Neuronal stem cell (in vitro differentiated cells): Measurements from ENCODE around the gene CHIC1.
A peak's percentile ranks its signal among the peaks of the same experiment; 100 is the strongest.
"Not testable (repeated sequence)": the region's sequence is repeated elsewhere in the genome, so short reads cannot be mapped to it uniquely, and the experiment has no call there.

Experiments used
- DNase-seq: peaks from one replicate; pipeline ENCODE4 v3.0.0-alpha.2; 2013; ENCODE audit warnings: low spot score
- H2AFZ ChIP-seq: one replicate; pipeline ENCODE4 v1.6.1; 2013; ENCODE audit warnings: mild to moderate bottlenecking, low read length, inconsistent platforms
- H2AK5ac ChIP-seq: 2 replicates; pipeline ENCODE4 v1.6.1; 2013; ENCODE audit warnings: low read depth, mild to moderate bottlenecking, inconsistent platforms, low read length, moderate library complexity, mixed read lengths
- H2BK120ac ChIP-seq: 2 replicates; pipeline ENCODE4 v1.6.1; 2013; ENCODE audit warnings: low read depth, mild to moderate bottlenecking, inconsistent platforms, low read length, moderate library complexity, mixed read lengths
- H2BK12ac ChIP-seq: one replicate; pipeline ENCODE4 v1.6.1; 2013; ENCODE audit warnings: low read length, inconsistent platforms
- H2BK15ac ChIP-seq: 2 replicates; pipeline ENCODE4 v1.6.1; 2013; ENCODE audit warnings: mild to moderate bottlenecking, low read length, inconsistent platforms, mixed read lengths
- H2BK5ac ChIP-seq: one replicate; pipeline ENCODE4 v1.6.1; 2013; ENCODE audit warnings: inconsistent platforms, mild to moderate bottlenecking, low read length, moderate library complexity
- H3K14ac ChIP-seq: one replicate; pipeline ENCODE4 v1.6.1; 2013; ENCODE audit warnings: low read length, inconsistent platforms
- H3K18ac ChIP-seq: 2 replicates; pipeline ENCODE4 v1.6.1; 2013; ENCODE audit warnings: low read length, inconsistent platforms
- H3K23ac ChIP-seq: 2 replicates; pipeline ENCODE4 v1.6.1; 2013; ENCODE audit warnings: low read depth, mild to moderate bottlenecking, mixed read lengths, low read length, inconsistent platforms; ENCODE audit not compliant: poor library complexity
- H3K27ac ChIP-seq: replicated peaks from 3 replicates; pipeline ENCODE4 v1.5.1; 2013; ENCODE audit warnings: low read length, inconsistent platforms
- H3K27me3 ChIP-seq, 3 experiments: 2 replicates each; pipeline ENCODE4 v1.6.1; 2013; ENCODE audit warnings: low read length in 3 of 3, mild to moderate bottlenecking in 2 of 3, inconsistent platforms in 1 of 3, low read depth in 1 of 3, mixed read lengths in 1 of 3, moderate library complexity in 1 of 3; ENCODE audit not compliant: control insufficient read depth in 3 of 3, insufficient read depth in 3 of 3
- H3K36me3 ChIP-seq, 2 donors: replicated peaks in 1 of 2; 2 replicates each; pipeline ENCODE4 v1.6.1; 2013; ENCODE audit warnings: low read length in 2 of 2; ENCODE audit not compliant: control insufficient read depth in 2 of 2, insufficient read depth in 2 of 2
- H3K4ac ChIP-seq: 2 replicates; pipeline ENCODE4 v1.6.1; 2013; ENCODE audit warnings: inconsistent platforms, mild to moderate bottlenecking, low read length, moderate library complexity
- H3K4me1 ChIP-seq, 2 donors: 1 replicate in 1 of 2; 2 replicates in 1 of 2; pipeline ENCODE4 v1.6.1; 2013; ENCODE audit warnings: low read length in 2 of 2, low read depth in 1 of 2; ENCODE audit not compliant: control insufficient read depth in 2 of 2, insufficient read depth in 1 of 2
- H3K4me2 ChIP-seq: one replicate; pipeline ENCODE4 v1.6.1; 2013; ENCODE audit warnings: mild to moderate bottlenecking, low read length, inconsistent platforms; ENCODE audit not compliant: insufficient read depth, poor library complexity, severe bottlenecking
- H3K4me3 ChIP-seq, 2 donors: 2 replicates each; pipeline ENCODE4 v1.5.1; 2013; ENCODE audit warnings: low read length in 2 of 2, mild to moderate bottlenecking in 2 of 2, inconsistent platforms in 1 of 2, moderate library complexity in 1 of 2
- H3K79me1 ChIP-seq: one replicate; pipeline ENCODE4 v1.6.1; 2013; ENCODE audit warnings: low read depth, mild to moderate bottlenecking, inconsistent platforms, low read length, moderate library complexity
- H3K9ac ChIP-seq: one replicate; pipeline ENCODE4 v1.6.1; 2013; ENCODE audit warnings: mild to moderate bottlenecking, low read depth, low read length, inconsistent platforms; ENCODE audit not compliant: poor library complexity
- H3K9me3 ChIP-seq, 2 donors: replicated peaks in 1 of 2; 2 replicates each; pipeline versions ENCODE3 to v1.6.1; 2013; ENCODE audit warnings: low read length in 2 of 2, mild to moderate bottlenecking in 2 of 2, inconsistent platforms in 1 of 2, low read depth in 1 of 2, mixed read lengths in 1 of 2, moderate library complexity in 1 of 2; ENCODE audit not compliant: control insufficient read depth in 2 of 2, insufficient read depth in 1 of 2
- H4K8ac ChIP-seq: one replicate; pipeline ENCODE4 v1.6.1; 2013; ENCODE audit warnings: low read depth, mild to moderate bottlenecking, inconsistent platforms, low read length, moderate library complexity
- H4K91ac ChIP-seq: one replicate; pipeline ENCODE4 v1.6.1; 2013; ENCODE audit warnings: low read length, low read depth, mild to moderate bottlenecking, inconsistent platforms; ENCODE audit not compliant: poor library complexity
- WGBS, 2 donors: extraction: QIAGEN DNeasy Blood & Tissue Kit; methylation state at CpG; one replicate each; pipeline ENCODE4 v1.1.7; 2013; ENCODE audit warnings: missing lambda C conversion rate in 2 of 2, mixed read lengths in 1 of 2; ENCODE audit not compliant: insufficient read length in 2 of 2, insufficient replicate concordance in 1 of 2; ENCODE audit errors: extremely low coverage in 2 of 2; 5-methylcytosine and 5-hydroxymethylcytosine counted together

CHIC1 gene

DNA sequence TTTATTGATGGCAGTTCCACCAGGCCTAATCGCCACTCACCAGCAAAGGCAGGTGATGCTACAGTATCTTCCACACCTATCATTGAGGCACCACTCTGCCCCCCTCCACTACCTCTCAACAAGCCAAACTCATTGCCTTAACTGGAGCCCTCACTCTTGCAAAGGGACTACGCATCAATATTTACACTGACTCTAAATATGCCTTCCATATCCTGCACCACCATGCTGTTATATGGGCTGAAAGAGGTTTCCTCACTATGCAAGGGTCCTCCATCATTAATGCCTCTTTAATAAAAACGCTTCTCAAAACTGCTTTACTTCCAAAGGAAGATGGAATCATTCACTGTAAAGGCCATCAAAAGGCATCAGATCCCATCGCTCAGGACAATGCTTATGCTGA, 31.3 kb upstream of the CHIC1 start:
- H3K14ac ChIP-seq, H3K27ac ChIP-seq, H3K36me3 ChIP-seq, H3K9me3 ChIP-seq, H2BK120ac ChIP-seq, H2AFZ ChIP-seq, H4K8ac ChIP-seq, H3K4me1 ChIP-seq, H3K27me3 ChIP-seq, H2BK12ac ChIP-seq, H3K4ac ChIP-seq, H3K4me3 ChIP-seq, H3K23ac ChIP-seq, DNase-seq, H3K18ac ChIP-seq, H2BK5ac ChIP-seq, H2BK15ac ChIP-seq, H3K9ac ChIP-seq, H2AK5ac ChIP-seq, H3K4me2 ChIP-seq, H3K79me1 ChIP-seq, H4K91ac ChIP-seq: not testable (repeated sequence)
- WGBS, 2 donors: no CpG with 5 or more reads among the region's 4 CpGs

DNA sequence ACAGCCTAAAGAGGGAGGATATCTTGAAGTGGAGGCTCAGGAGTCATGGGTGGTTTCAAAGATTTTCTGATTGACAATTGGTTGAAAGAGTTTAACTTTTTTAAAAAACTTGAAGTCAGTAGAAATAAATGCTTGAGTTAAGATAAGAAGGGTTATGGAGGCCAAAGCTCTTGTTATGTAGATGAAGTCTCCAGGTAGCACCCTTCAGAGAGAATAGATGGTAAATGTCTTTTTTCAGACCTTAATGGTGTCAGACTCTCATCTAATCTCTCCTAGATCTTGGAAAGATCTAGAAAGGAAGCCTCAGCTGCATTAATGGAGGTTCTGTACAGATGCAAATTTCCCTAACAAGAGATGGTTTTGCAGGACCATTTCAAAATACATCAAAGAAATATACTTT, 6.8 kb upstream of the CHIC1 start:
- Histone ChIP-seq H3K4me3 (no peak overlapping the region), H2BK120ac (no peak overlapping the region), H4K91ac (no peak overlapping the region), H2AK5ac (no peak overlapping the region), H3K9me3 (no peaks in the 10 kb centered on the region), H3K27me3 (no peaks in the 10 kb centered on the region), H3K14ac (no peak overlapping the region), H2BK12ac (no peak overlapping the region), H2BK5ac (no peak overlapping the region), H3K18ac (no peak overlapping the region), H4K8ac (no peak overlapping the region), H3K4ac (no peak overlapping the region), H2BK15ac (no peak overlapping the region), H2AFZ (no peak overlapping the region), H3K23ac (no peak overlapping the region), H3K79me1 (no peaks in the 10 kb centered on the region), H3K4me1 (no peaks in the 10 kb centered on the region), H3K9ac (no peak overlapping the region), H3K27ac (no peak overlapping the region), H3K36me3 (no peaks in the 10 kb centered on the region), H3K4me2 (no peak overlapping the region)
- DNase-seq: no peak

DNA sequence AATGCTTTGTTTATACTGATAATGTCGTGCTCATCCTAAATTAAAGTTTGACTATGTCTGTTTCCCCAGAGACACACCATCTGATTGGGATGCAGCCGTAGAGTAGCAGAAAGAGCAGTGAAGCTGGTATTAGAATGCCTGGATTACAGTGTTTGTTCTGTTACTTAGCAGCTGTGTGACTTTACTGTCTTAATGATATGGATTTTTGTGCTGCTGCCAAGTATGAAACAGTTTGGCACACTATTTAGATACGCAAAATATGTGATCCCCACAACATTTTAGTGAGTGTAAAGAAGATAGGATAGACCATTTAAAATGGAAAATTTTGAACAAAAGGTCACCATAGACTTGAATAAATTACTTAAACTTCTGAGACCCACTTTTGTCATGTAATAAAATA, 1.2 kb upstream of the CHIC1 start:
- H4K8ac ChIP-seq: no peak overlapping the region
- H3K14ac ChIP-seq: no peak overlapping the region
- H3K9me3 ChIP-seq: no peaks in the 10 kb centered on the region
- H3K79me1 ChIP-seq: no peaks in the 10 kb centered on the region
- no peak overlapping the region for H2BK12ac ChIP-seq
- no peaks in the 10 kb centered on the region for H3K4me1 ChIP-seq
- H2BK15ac ChIP-seq: no peak overlapping the region
- no peaks in the 10 kb centered on the region for H3K36me3 ChIP-seq
- H3K27ac ChIP-seq: no peak overlapping the region
- WGBS, 2 donors: no CpG with 5 or more reads among the region's 3 CpGs
- DNase-seq: no peak
- no peak overlapping the region for H2AK5ac ChIP-seq
- H3K4me3 ChIP-seq: no peak overlapping the region
- H3K23ac ChIP-seq: no peak overlapping the region
- H3K27me3 ChIP-seq: no peaks in the 10 kb centered on the region
- H2BK5ac ChIP-seq: no peak overlapping the region
- no peak overlapping the region for H2AFZ ChIP-seq
- H3K4me2 ChIP-seq: no peak overlapping the region
- no peak overlapping the region for H3K18ac ChIP-seq
- H2BK120ac ChIP-seq: no peak overlapping the region
- H4K91ac ChIP-seq: no peak overlapping the region
- no peak overlapping the region for H3K9ac ChIP-seq
- no peak overlapping the region for H3K4ac ChIP-seq

DNA sequence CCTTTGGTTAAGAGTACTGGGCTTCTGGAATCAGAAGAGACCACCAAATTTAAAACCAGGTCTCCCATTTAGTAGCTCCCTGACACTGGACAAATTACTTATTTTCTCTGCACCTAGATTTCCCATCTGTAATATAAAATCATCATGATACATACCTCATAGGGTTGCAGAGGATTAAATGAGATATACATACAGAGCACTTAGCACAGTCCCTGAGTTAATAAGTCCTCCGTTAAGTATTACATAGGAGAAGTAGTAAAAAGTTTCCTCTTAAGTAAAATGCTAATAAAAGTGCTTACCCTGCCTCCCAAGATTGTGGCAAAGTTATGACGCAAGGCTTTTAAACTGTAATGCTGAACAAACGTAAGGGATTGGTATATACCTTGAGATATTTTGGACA, 539 bp upstream of the CHIC1 start:
- WGBS, 2 donors: no CpG with 5 or more reads among the region's 3 CpGs
- DNase-seq: no peak

More for the DNA sequence above, 539 bp upstream of the CHIC1 start:
- no peak overlapping the region for H2AK5ac ChIP-seq
- peak overlapping the region; percentile 69 to 70 for H3K4me3 ChIP-seq
- H3K9me3 ChIP-seq: no peaks in the 10 kb centered on the region
- H3K4me1 ChIP-seq: no peaks in the 10 kb centered on the region
- H3K18ac ChIP-seq: no peak overlapping the region
- H3K9ac ChIP-seq: no peak overlapping the region
- peak overlapping the region; percentile 11 for H3K4me2 ChIP-seq
- no peaks in the 10 kb centered on the region for H3K36me3 ChIP-seq
- no peaks in the 10 kb centered on the region for H3K79me1 ChIP-seq
- peak overlapping the region; percentile 91 for H2AFZ ChIP-seq
- no peak overlapping the region for H3K4ac ChIP-seq
- H3K14ac ChIP-seq: no peak overlapping the region
- no peak overlapping the region for H4K91ac ChIP-seq
- no peak overlapping the region for H2BK120ac ChIP-seq
- no peaks in the 10 kb centered on the region for H3K27me3 ChIP-seq
- no peak overlapping the region for H2BK15ac ChIP-seq
- no peak overlapping the region for H3K23ac ChIP-seq
- no peak overlapping the region for H3K27ac ChIP-seq
- no peak overlapping the region for H2BK12ac ChIP-seq
- H4K8ac ChIP-seq: no peak overlapping the region
- H2BK5ac ChIP-seq: no peak overlapping the region
